OCI-LY3 (cell line): Measurements from ENCODE around the gene COQ8B.
A peak's percentile ranks its signal among the peaks of the same experiment; 100 is the strongest.

ENCODE experiments used
- H2AFZ ChIP-seq: fragments of 200-600, 300-600 bp; shearing (Covaris generic); 2 replicates; pipeline ENCODE4 v1.6.0; 2014; ENCODE audit warnings: antibody characterized with exemption, low read depth, low read length
- H3K27ac ChIP-seq: fragments of 200-600, 300-600 bp; sonication (generic); 2 replicates; pipeline ENCODE4 v1.5.1; 2014; ENCODE audit warnings: mild to moderate bottlenecking, low read length, moderate library complexity, mixed read lengths
- H3K27me3 ChIP-seq: fragments of 200-600, 300-600 bp; sonication (generic); 2 replicates; pipeline ENCODE4 v1.6.1; 2014; ENCODE audit warnings: low read depth, low read length, mixed read lengths
- H3K36me3 ChIP-seq: fragments of 200-600, 300-600 bp; sonication (generic); replicated peaks from 2 replicates; pipeline ENCODE3; 2014; ENCODE audit warnings: low read depth, low read length, mixed read lengths
- H3K4me1 ChIP-seq: fragments of 300-600, 200-600 bp; sonication (generic); 2 replicates; pipeline ENCODE4 v1.6.1; 2014; ENCODE audit warnings: low read length, mixed read lengths
- H3K4me2 ChIP-seq: fragments of 200-600, 300-600 bp; sonication (generic); 2 replicates; pipeline ENCODE4 v1.6.1; 2014; ENCODE audit warnings: low read length, mixed read lengths
- H3K4me3 ChIP-seq: fragments of 300-600, 200-600 bp; sonication (generic); 2 replicates; pipeline ENCODE4 v1.5.1; 2014; ENCODE audit warnings: antibody characterized with exemption, mild to moderate bottlenecking, low read length, moderate library complexity
- H3K79me2 ChIP-seq: fragments of 300-600, 200-600 bp; shearing (Covaris generic); 2 replicates; pipeline ENCODE4 v1.6.1; 2014; ENCODE audit warnings: mild to moderate bottlenecking, low read length, mixed read lengths
- H3K9ac ChIP-seq: fragments of 300-600, 200-600 bp; shearing (Covaris generic); 2 replicates; pipeline ENCODE4 v1.6.0; 2014; ENCODE audit warnings: mild to moderate bottlenecking, low read length, moderate library complexity
- H3K9me3 ChIP-seq: fragments of 200-600, 300-600 bp; shearing (Covaris generic); 2 replicates; pipeline ENCODE4 v1.6.1; 2014; ENCODE audit warnings: low read length, mixed read lengths; ENCODE audit not compliant: insufficient read depth
- H4K20me1 ChIP-seq: fragments of 200-600, 300-600 bp; sonication (generic); 2 replicates; pipeline ENCODE4 v1.6.1; 2016; ENCODE audit warnings: low read length, mixed read lengths; ENCODE audit not compliant: insufficient read depth
- CTCF ChIP-seq: fragments of 200-600, 300-600 bp; sonication (generic); IDR thresholded peaks from 2 replicates; pipeline ENCODE4 v1.5.1; 2014; ENCODE audit warnings: antibody characterized with exemption, low read length, low read depth
- EZH2phosphoT487 ChIP-seq: fragments of 200-600 bp; shearing (Covaris generic); IDR thresholded peaks from 2 replicates; pipeline ENCODE4 v1.6.1; 2018; ENCODE audit warnings: antibody characterized with exemption, mixed run types, low read depth

COQ8B gene

GRCh38 chr19:40744554-40745401 is 28.1 kb upstream of the COQ8B start:
- peaks cover 13% of the 10 kb centered on the region for H3K4me1 ChIP-seq
- no peak overlapping the region for H3K4me2 ChIP-seq
- H3K79me2 ChIP-seq = peaks cover 15% of the 10 kb centered on the region
- no peak overlapping the region for H2AFZ ChIP-seq
- H3K4me3 ChIP-seq = no peak overlapping the region
- H3K36me3 ChIP-seq = peaks cover 10% of the 10 kb centered on the region
- no peak overlapping the region for H3K9ac ChIP-seq
- H3K9me3 ChIP-seq = no peaks in the 10 kb centered on the region
- no peaks in the 10 kb centered on the region for H3K27me3 ChIP-seq
- H4K20me1 ChIP-seq = no peaks in the 10 kb centered on the region
- H3K27ac ChIP-seq = no peak overlapping the region
- TF ChIP-seq CTCF (peak; percentile 44), EZH2phosphoT487 (no peak)

GRCh38 chr19:40743926-40744325 is 27.2 kb upstream of the COQ8B start:
- Histone ChIP-seq H3K4me1 (peaks cover 5% of the 10 kb centered on the region; the same call in 1 of the 2 replicates), H3K36me3 (peaks cover 10% of the 10 kb centered on the region)
- no peak for TF ChIP-seq CTCF
- TF ChIP-seq EZH2phosphoT487 = no peak

GRCh38 chr19:40742886-40743285 is 26.2 kb upstream of the COQ8B start:
- Histone ChIP-seq H3K9ac (no peak overlapping the region), H3K4me3 (no peak overlapping the region), H3K79me2 (no peaks in the 10 kb centered on the region), H3K4me2 (no peak overlapping the region), H3K36me3 (peaks cover 10% of the 10 kb centered on the region), H3K9me3 (no peaks in the 10 kb centered on the region), H3K27me3 (no peaks in the 10 kb centered on the region), H4K20me1 (no peaks in the 10 kb centered on the region), H3K27ac (no peak overlapping the region), H2AFZ (no peak overlapping the region), H3K4me1 (no peaks in the 10 kb centered on the region)
- no peak for TF ChIP-seq CTCF
- no peak for TF ChIP-seq EZH2phosphoT487

More at GRCh38 chr19:40743926-40744325, 27.2 kb upstream of the COQ8B start:
- no peak overlapping the region for H3K27ac ChIP-seq
- H3K27me3 ChIP-seq = no peaks in the 10 kb centered on the region
- H3K9ac ChIP-seq = no peak overlapping the region
- no peak overlapping the region for H3K4me3 ChIP-seq
- H3K4me2 ChIP-seq = no peak overlapping the region
- peaks cover 7% of the 10 kb centered on the region for H3K79me2 ChIP-seq
- no peaks in the 10 kb centered on the region for H3K9me3 ChIP-seq
- no peak overlapping the region for H2AFZ ChIP-seq
- no peaks in the 10 kb centered on the region for H4K20me1 ChIP-seq

- Histone ChIP-seq H3K9me3 (no peaks in the 10 kb centered on the region), H3K4me3 (no peak overlapping the region), H3K9ac (no peak overlapping the region), H3K27ac (no peak overlapping the region), H3K27me3 (no peaks in the 10 kb centered on the region), H3K4me1 (no peaks in the 10 kb centered on the region), H4K20me1 (no peaks in the 10 kb centered on the region), H2AFZ (no peak overlapping the region), H3K36me3 (peaks cover 12% of the 10 kb centered on the region), H3K79me2 (no peaks in the 10 kb centered on the region), H3K4me2 (no peak overlapping the region)
- TF ChIP-seq EZH2phosphoT487 = no peak
- no peak for TF ChIP-seq CTCF
Observed at GRCh38 chr19:40742477-40742876, 25.8 kb upstream of the COQ8B start.
